SK-N-SH (cell line): ENCODE results near the gene THBS2. TPM values are rescaled to one million over a fixed set of nuclear protein-coding genes. Genes with fewer than 3 reads are reported as not detected.
"Not testable (repeated sequence)": the region's sequence is repeated elsewhere in the genome, so short reads cannot be mapped to it uniquely, and the experiment has no call there.

Experiments used
- CTCF ChIA-PET: fragments of 300-600, 350-600 bp; formaldehyde crosslinking; extraction: SDS; loops from one replicate; lab custom pipeline; 2021; lab: Yijun Ruan, JAX
- POLR2A ChIA-PET: fragments of 350-600 bp; sonication (Branson Sonifier 250); formaldehyde crosslinking; extraction: SDS; loops from one replicate; lab custom pipeline; 2020; ENCODE audit warnings: antibody characterized with exemption, inconsistent platforms; lab: Yijun Ruan, JAX
- DNase-seq: peaks from one replicate; pipeline ENCODE4 v3.0.0; 2012
- H2AFZ ChIP-seq: fragments of 200-600 bp; sonication (generic); 2 replicates; pipeline ENCODE4 v1.8.1; 2016; ENCODE audit warnings: antibody characterized with exemption, mild to moderate bottlenecking, low read depth
- H3F3A ChIP-seq: fragments of 200-600 bp; sonication (generic); replicated peaks from 2 replicates; pipeline ENCODE3; 2016; ENCODE audit warnings: antibody characterized with exemption, mild to moderate bottlenecking; ENCODE audit not compliant: insufficient read depth
- H3K27ac ChIP-seq, 2 experiments: fragments of 200-500 bp in 1 of 2; fragments of 200-600 bp in 1 of 2; sonication (Bioruptor generic) in 1 of 2; sonication (generic), shearing (Covaris generic) in 1 of 2; 2 replicates each; pipeline versions ENCODE4 v1.5.1 to v1.6.1; 2014 to 2016; ENCODE audit warnings: low read depth in 2 of 2, inconsistent platforms in 1 of 2, low read length in 1 of 2, mild to moderate bottlenecking in 1 of 2, mixed read lengths in 1 of 2
- H3K27me3 ChIP-seq: fragments of 200-600 bp; sonication (generic), shearing (Covaris generic); 2 replicates; pipeline ENCODE4 v1.6.1; 2016; ENCODE audit warnings: mixed run types; ENCODE audit not compliant: insufficient read depth
- H3K36me3 ChIP-seq, 2 experiments: fragments of 200-500 bp in 1 of 2; fragments of 200-600 bp in 1 of 2; sonication (Bioruptor generic) in 1 of 2; sonication (generic) in 1 of 2; replicated peaks in 1 of 2; 2 replicates each; pipeline versions ENCODE3 to v1.5.1; 2014 to 2016; ENCODE audit warnings: low read length in 1 of 2, mild to moderate bottlenecking in 1 of 2; ENCODE audit not compliant: insufficient read depth in 2 of 2, control insufficient read depth in 1 of 2
- H3K4me1 ChIP-seq, 2 experiments: fragments of 200-500 bp in 1 of 2; fragments of 200-600 bp in 1 of 2; sonication (Bioruptor generic) in 1 of 2; sonication (generic), shearing (Covaris generic) in 1 of 2; 2 replicates each; pipeline versions ENCODE4 v1.5.1 to v1.6.1; 2014 to 2016; ENCODE audit warnings: low read depth in 1 of 2, low read length in 1 of 2, mixed run types in 1 of 2; ENCODE audit not compliant: insufficient read depth in 2 of 2, control insufficient read depth in 1 of 2
- H3K4me2 ChIP-seq: fragments of 200-600 bp; sonication (generic), shearing (Covaris generic); 2 replicates; pipeline ENCODE4 v1.6.1; 2017; ENCODE audit warnings: mixed run types
- H3K4me3 ChIP-seq, 2 experiments: fragments of 200-500 bp in 1 of 2; fragments of 200-600 bp in 1 of 2; sonication (Bioruptor generic) in 1 of 2; sonication (generic), shearing (Covaris generic) in 1 of 2; 2 replicates each; pipeline versions ENCODE4 v1.5.1 to v1.8.1; 2014 to 2016; ENCODE audit warnings: low read depth in 2 of 2, inconsistent platforms in 1 of 2, low read length in 1 of 2, mild to moderate bottlenecking in 1 of 2, mixed read lengths in 1 of 2, moderate library complexity in 1 of 2
- H3K79me2 ChIP-seq: fragments of 200-600 bp; sonication (generic); 2 replicates; pipeline ENCODE4 v1.8.1; 2017; ENCODE audit warnings: mild to moderate bottlenecking; ENCODE audit not compliant: insufficient read depth
- H3K9ac ChIP-seq: fragments of 200-600 bp; sonication (generic); 2 replicates; pipeline ENCODE4 v1.6.1; 2017; ENCODE audit warnings: mixed run types
- H3K9me2 ChIP-seq: fragments of 200-600 bp; sonication (generic); 2 replicates; pipeline ENCODE4 v1.6.1; 2017; ENCODE audit warnings: mixed run types
- H3K9me3 ChIP-seq: fragments of 200-600 bp; sonication (generic); 2 replicates; pipeline ENCODE4 v1.6.1; 2017; ENCODE audit warnings: mixed run types, mild to moderate bottlenecking, moderate library complexity
- H4K20me1 ChIP-seq: fragments of 200-600 bp; sonication (generic); 2 replicates; pipeline ENCODE4 v1.6.1; 2017; ENCODE audit warnings: mild to moderate bottlenecking, mixed run types; ENCODE audit not compliant: insufficient read depth
- CTCF ChIP-seq: fragments of 200-600 bp; sonication (generic); IDR thresholded peaks from 2 replicates; pipeline ENCODE4 v1.6.1; 2017; ENCODE audit warnings: antibody characterized with exemption, mild to moderate bottlenecking, moderate library complexity
- FOSL2 ChIP-seq: IDR thresholded peaks from 2 replicates; pipeline ENCODE4 v1.4.0; 2012; ENCODE audit warnings: low read depth, mild to moderate bottlenecking, moderate library complexity, borderline replicate concordance
- FOXJ3 ChIP-seq: sonication (generic); formaldehyde crosslinking; IDR thresholded peaks from 2 replicates; pipeline ENCODE4 v1.5.1; 2020; ENCODE audit warnings: mild to moderate bottlenecking, missing genetic modification reagents
- IRF3 ChIP-seq: fragments of 150-350 bp; IDR thresholded peaks from 2 replicates; pipeline ENCODE4 v1.6.1; 2016; ENCODE audit warnings: mild to moderate bottlenecking, low read depth, low read length
- JUND ChIP-seq: IDR thresholded peaks from 2 replicates; pipeline ENCODE4 v1.4.0; 2012
- MEF2A ChIP-seq: IDR thresholded peaks from 2 replicates; pipeline ENCODE4 v1.4.0; 2012; ENCODE audit warnings: low read depth, borderline replicate concordance
- NFIC ChIP-seq: IDR thresholded peaks from 2 replicates; pipeline ENCODE4 v1.4.0; 2012; ENCODE audit warnings: borderline replicate concordance
- PBX3 ChIP-seq: IDR thresholded peaks from 2 replicates; pipeline ENCODE4; 2012
- POLR2AphosphoS5 ChIP-seq: IDR thresholded peaks from 2 replicates; pipeline ENCODE4 v1.6.1; 2012; ENCODE audit warnings: low read depth, low read length
- RAD21 ChIP-seq: IDR thresholded peaks from 2 replicates; pipeline ENCODE4 v1.6.1; 2012; ENCODE audit warnings: mild to moderate bottlenecking, low read length
- RCOR1 ChIP-seq: fragments of 150-350 bp; IDR thresholded peaks from 2 replicates; pipeline ENCODE4 v1.6.1; 2017; ENCODE audit warnings: antibody characterized with exemption, low read length
- RXRA ChIP-seq: IDR thresholded peaks from 2 replicates; pipeline ENCODE4 v1.4.0; 2012; ENCODE audit warnings: low read depth, mild to moderate bottlenecking, borderline replicate concordance
- SIN3A ChIP-seq: IDR thresholded peaks from 2 replicates; pipeline ENCODE4 v1.6.1; 2012; ENCODE audit warnings: low read depth, mild to moderate bottlenecking, low read length, moderate library complexity, borderline replicate concordance
- TCF12 ChIP-seq: IDR thresholded peaks from 2 replicates; pipeline ENCODE4 v1.4.0; 2012
- USF1 ChIP-seq: IDR thresholded peaks from 2 replicates; pipeline ENCODE4 v1.4.0; 2012; ENCODE audit warnings: low read depth, borderline replicate concordance
- ZBTB33 ChIP-seq: IDR thresholded peaks from 2 replicates; pipeline ENCODE4 v1.4.0; 2012; ENCODE audit warnings: low read depth, borderline replicate concordance
- WGBS: methylation state at CpG from one replicate; pipeline ENCODE4 v1.1.6; 2017; ENCODE audit warnings: low lambda C conversion rate; 5-methylcytosine and 5-hydroxymethylcytosine counted together
- polyA plus RNA-seq, 3 experiments: library from polyadenylated mRNA; depleted of rRNA; stranded (reverse); fragments of >200 nt; gene quantifications; 2 replicates each; pipeline ENCODE4 v1.2.3, GENCODE V29; 2012

THBS2 gene
- polyA plus RNA-seq, 1 of the 3 experiments (the other 2 are of a cell fraction), result 166 TPM

GRCh38 chr6:169262602-169263001 is 9.0 kb upstream of the THBS2 start:
- H3K27ac ChIP-seq, H3K27me3 ChIP-seq, H3F3A ChIP-seq, H4K20me1 ChIP-seq, H3K79me2 ChIP-seq, H2AFZ ChIP-seq, DNase-seq, POLR2A ChIA-PET, H3K36me3 ChIP-seq, H3K9ac ChIP-seq, H3K9me2 ChIP-seq, H3K4me3 ChIP-seq, H3K4me1 ChIP-seq, H3K4me2 ChIP-seq, H3K9me3 ChIP-seq: not testable (repeated sequence)
- CTCF ChIA-PET, result interaction anchor here (1.6 kb wide), 1 partner anchor 20 kb away, joined by 4 read pairs; no protein-coding TSS in a partner anchor
- WGBS, result 81% methylated on average over 10 of the region's 14 CpGs

GRCh38 chr6:169256518-169256917 is 2.9 kb upstream of the THBS2 start:
- no peaks in the 10 kb centered on the region for H3F3A ChIP-seq
- H3K4me2 ChIP-seq, result no peak overlapping the region
- H2AFZ ChIP-seq, result no peak overlapping the region
- no peaks in the 10 kb centered on the region for H3K9me3 ChIP-seq
- TF ChIP-seq IRF3, result no peak
- no peak for TF ChIP-seq POLR2AphosphoS5
- TF ChIP-seq PBX3, result no peak
- TF ChIP-seq RXRA, result no peak
- TF ChIP-seq JUND, result no peak
- no peak for TF ChIP-seq MEF2A
- no peaks in the 10 kb centered on the region for H3K27me3 ChIP-seq
- no peak overlapping the region for H3K9ac ChIP-seq
- DNase-seq, result no peak
- no peak overlapping the region for H3K4me3 ChIP-seq
- H3K9me2 ChIP-seq, result no peaks in the 10 kb centered on the region
- H3K79me2 ChIP-seq, result peaks cover 18% of the 10 kb centered on the region
- 86% methylated on average over 6 of the region's 8 CpGs for WGBS
- H3K36me3 ChIP-seq, result no peaks in the 10 kb centered on the region
- ChIA-PET CTCF (no interaction called here), POLR2A (no interaction called here)
- peaks cover 4 to 22% of the 10 kb centered on the region in 2 experiments; a peak in 2 of 4 replicates for H3K4me1 ChIP-seq
- H3K27ac ChIP-seq, result no peak overlapping the region
- H4K20me1 ChIP-seq, result 0 out of 2 replicates have a peak, but pooled peaks cover 9% of the 10 kb centered on the region

GRCh38 chr6:169256061-169256460 is 2.4 kb upstream of the THBS2 start:
- no peaks in the 10 kb centered on the region for H3K27me3 ChIP-seq
- ChIA-PET POLR2A (no interaction called here), CTCF (no interaction called here)
- TF ChIP-seq SIN3A (no peak), FOSL2 (no peak), NFIC (no peak), RAD21 (no peak), JUND (no peak), TCF12 (no peak), FOXJ3 (CRISPR knock-in tag) (no peak), RXRA (no peak), USF1 (no peak), CTCF (no peak), RCOR1 (no peak), ZBTB33 (no peak)

More at GRCh38 chr6:169256061-169256460, 2.4 kb upstream of the THBS2 start:
- Histone ChIP-seq H3K36me3 (no peaks in the 10 kb centered on the region), H4K20me1 (0 out of 2 replicates have a peak, but pooled peaks cover 9% of the 10 kb centered on the region), H3K9ac (no peak overlapping the region), H2AFZ (no peak overlapping the region), H3K4me2 (no peak overlapping the region), H3K9me3 (no peaks in the 10 kb centered on the region), H3K9me2 (no peaks in the 10 kb centered on the region), H3F3A (peaks cover 4% of the 10 kb centered on the region), H3K79me2 (peaks cover 22% of the 10 kb centered on the region), H3K27ac (no peak overlapping the region), H3K4me1 (peaks cover 4 to 22% of the 10 kb centered on the region in 2 experiments; a peak in 2 of 4 replicates), H3K4me3 (no peak overlapping the region)
- WGBS, result 90% methylated on average over 8 of the region's 8 CpGs
- no peak for DNase-seq
